ENCODE data around the gene CCNT2. TPM values are rescaled to one million over a fixed set of nuclear protein-coding genes. Genes with fewer than 3 reads are reported as not detected.
"Not testable (repeated sequence)": the region's sequence is repeated elsewhere in the genome, so short reads cannot be mapped to it uniquely, and the experiment has no call there.

The CCNT2 gene
- total RNA-seq, 1 donor from 2014 or later: 108 TPM

DNA sequence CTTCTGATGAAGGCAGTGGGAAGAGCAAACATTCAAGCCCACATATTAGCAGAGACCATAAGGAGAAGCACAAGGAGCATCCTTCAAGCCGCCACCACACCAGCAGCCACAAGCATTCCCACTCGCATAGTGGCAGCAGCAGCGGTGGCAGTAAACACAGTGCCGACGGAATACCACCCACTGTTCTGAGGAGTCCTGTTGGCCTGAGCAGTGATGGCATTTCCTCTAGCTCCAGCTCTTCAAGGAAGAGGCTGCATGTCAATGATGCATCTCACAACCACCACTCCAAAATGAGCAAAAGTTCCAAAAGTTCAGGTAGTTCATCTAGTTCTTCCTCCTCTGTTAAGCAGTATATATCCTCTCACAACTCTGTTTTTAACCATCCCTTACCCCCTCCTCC lies 35.4 kb downstream of the CCNT2 start:
- Histone ChIP-seq H3K9ac (no peak overlapping the region), H3K4me3 (no peak overlapping the region), H3F3A (ENCODE audit: low read depth) (peaks cover 18% of the 10 kb centered on the region), H4K20me1 (ENCODE audit: low read depth) (peaks cover 22% of the 10 kb centered on the region), H3K4me1 (no peaks in the 10 kb centered on the region), H3K79me2 (ENCODE audit: low read depth) (peaks cover 26% of the 10 kb centered on the region), H3K9me3 (ENCODE audit: low read depth) (no peaks in the 10 kb centered on the region), H2AFZ (replicated peaks) (no peak overlapping the region), H3K4me2 (no peak overlapping the region), H3K36me3 (peaks cover 38% of the 10 kb centered on the region), H3K27ac (no peak overlapping the region), H3K27me3 (no peaks in the 10 kb centered on the region)
- no peak for DNase-seq (ENCODE audit: low spot score)
- Mint-ChIP-seq H3K27me3 (ENCODE audit: insufficient read depth, low read depth) (peaks cover 2% of the 10 kb centered on the region), H3K36me3 (peaks cover 36% of the 10 kb centered on the region), H3K4me1 (no peaks in the 10 kb centered on the region), H3K9me3 (no peaks in the 10 kb centered on the region), H3K4me3 (no peak overlapping the region), H3K27ac (no peak overlapping the region)
- TF ChIP-seq EZH2phosphoT487 (IDR thresholded peaks at IDR 0.05) (no peak), CTCF (IDR thresholded peaks at IDR 0.05) (no peak), EZH2 (IDR thresholded peaks at IDR 0.05) (no peak)

GRCh38 chr2:134955744-134956143 lies 37.1 kb downstream of the CCNT2 start:
- no peak overlapping the region for H3K4me3 Mint-ChIP-seq
- no peak overlapping the region for H2AFZ ChIP-seq (replicated peaks)
- no peaks in the 10 kb centered on the region for H3K9me3 Mint-ChIP-seq
- H3K4me1 ChIP-seq: no peaks in the 10 kb centered on the region
- H3K27ac Mint-ChIP-seq: no peak overlapping the region
- no peak overlapping the region for H3K27ac ChIP-seq
- no peak for DNase-seq (ENCODE audit: low spot score)
- peaks cover 30% of the 10 kb centered on the region for H3K36me3 Mint-ChIP-seq
- H3F3A ChIP-seq (ENCODE audit: low read depth): peaks cover 19% of the 10 kb centered on the region
- H3K79me2 ChIP-seq (ENCODE audit: low read depth): peaks cover 12% of the 10 kb centered on the region
- H3K36me3 ChIP-seq: peaks cover 30% of the 10 kb centered on the region
- no peak overlapping the region for H3K4me2 ChIP-seq
- H3K4me3 ChIP-seq: no peak overlapping the region
- peaks cover 2% of the 10 kb centered on the region for H3K27me3 Mint-ChIP-seq (ENCODE audit: insufficient read depth, low read depth)
- no peaks in the 10 kb centered on the region for H3K4me1 Mint-ChIP-seq
- no peak overlapping the region for H3K9ac ChIP-seq
- H4K20me1 ChIP-seq (ENCODE audit: low read depth): peaks cover 15% of the 10 kb centered on the region
- no peaks in the 10 kb centered on the region for H3K9me3 ChIP-seq (ENCODE audit: low read depth)
- no peaks in the 10 kb centered on the region for H3K27me3 ChIP-seq
- no peak for TF ChIP-seq CTCF (IDR thresholded peaks at IDR 0.05)
- TF ChIP-seq EZH2phosphoT487 (IDR thresholded peaks at IDR 0.05): no peak

- Histone ChIP-seq H3F3A (ENCODE audit: low read depth) (peaks cover 23% of the 10 kb centered on the region), H4K20me1 (ENCODE audit: low read depth) (peaks cover 3% of the 10 kb centered on the region), H3K9ac (no peak overlapping the region), H3K4me2 (no peak overlapping the region), H3K79me2 (ENCODE audit: low read depth) (no peaks in the 10 kb centered on the region), H3K4me3 (no peak overlapping the region), H3K4me1 (no peaks in the 10 kb centered on the region), H3K27ac (no peak overlapping the region), H3K9me3 (ENCODE audit: low read depth) (no peaks in the 10 kb centered on the region), H2AFZ (replicated peaks) (no peak overlapping the region), H3K36me3 (peaks cover 19% of the 10 kb centered on the region), H3K27me3 (no peaks in the 10 kb centered on the region)
- Mint-ChIP-seq H3K4me3 (no peak overlapping the region), H3K4me1 (no peaks in the 10 kb centered on the region), H3K36me3 (peaks cover 23% of the 10 kb centered on the region), H3K9me3 (no peaks in the 10 kb centered on the region), H3K27ac (no peak overlapping the region), H3K27me3 (ENCODE audit: insufficient read depth, low read depth) (peaks cover 2% of the 10 kb centered on the region)
- TF ChIP-seq CTCF (IDR thresholded peaks at IDR 0.05) (no peak), EZH2 (IDR thresholded peaks at IDR 0.05) (no peak), EZH2phosphoT487 (IDR thresholded peaks at IDR 0.05) (no peak)
- no peak for DNase-seq (ENCODE audit: low spot score)
Observed at GRCh38 chr2:134957477-134957876, 38.9 kb downstream of the CCNT2 start.

DNA sequence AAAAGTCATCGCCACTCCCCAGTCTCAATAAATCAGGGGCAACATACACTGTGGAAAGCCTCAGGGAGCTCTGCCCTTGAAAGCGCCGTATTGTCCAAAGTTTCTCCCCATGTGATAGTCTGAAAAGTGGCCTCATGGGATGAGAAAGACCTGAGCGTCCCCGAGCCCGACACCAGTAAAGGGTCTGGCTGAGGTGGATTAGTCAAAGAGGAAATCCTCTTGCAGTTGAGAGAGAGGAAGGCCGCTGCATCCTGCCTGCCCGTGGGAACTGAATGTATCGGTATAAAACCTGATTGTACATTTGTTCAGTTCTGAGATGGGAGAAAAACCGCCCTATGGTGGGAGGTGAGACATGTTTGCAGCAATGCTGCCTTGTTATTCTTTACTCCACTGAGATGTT lies 48.5 kb downstream of the CCNT2 start:
- H3K4me1 Mint-ChIP-seq; H3F3A ChIP-seq (ENCODE audit: low read depth); H3K4me3 Mint-ChIP-seq; DNase-seq (ENCODE audit: low spot score); H3K79me2 ChIP-seq (ENCODE audit: low read depth); H2AFZ ChIP-seq (replicated peaks); H3K27ac ChIP-seq; H4K20me1 ChIP-seq (ENCODE audit: low read depth); H3K27me3 Mint-ChIP-seq (ENCODE audit: insufficient read depth, low read depth); H3K27me3 ChIP-seq; H3K9ac ChIP-seq; H3K27ac Mint-ChIP-seq; H3K36me3 ChIP-seq; H3K9me3 ChIP-seq (ENCODE audit: low read depth); H3K36me3 Mint-ChIP-seq; H3K4me3 ChIP-seq; H3K4me1 ChIP-seq; H3K4me2 ChIP-seq: not testable (repeated sequence)
- peaks cover 21% of the 10 kb centered on the region for H3K9me3 Mint-ChIP-seq
